Right renal cortex interstitium (tissue), 3 donors: ENCODE results near the gene LAMTOR5. TPM values are rescaled to one million over a fixed set of nuclear protein-coding genes. Genes with fewer than 3 reads are reported as not detected.

Experiments
- DNase-seq, 3 donors: peaks; one replicate each; pipeline ENCODE4 v3.0.0-alpha.2; 2013; ENCODE audit warnings: low read depth in 3 of 3, low spot score in 2 of 3
- polyA plus RNA-seq, 3 donors: library from polyadenylated mRNA; unstranded; fragments of 120-200 nt; gene quantifications; one replicate each; pipeline ENCODE4 v1.2.1, GENCODE V29; 2013; ENCODE audit not compliant: insufficient read length in 3 of 3

Gene LAMTOR5
- polyA plus RNA-seq, 3 donors, result 297 to 337 (median 312) TPM

DNA sequence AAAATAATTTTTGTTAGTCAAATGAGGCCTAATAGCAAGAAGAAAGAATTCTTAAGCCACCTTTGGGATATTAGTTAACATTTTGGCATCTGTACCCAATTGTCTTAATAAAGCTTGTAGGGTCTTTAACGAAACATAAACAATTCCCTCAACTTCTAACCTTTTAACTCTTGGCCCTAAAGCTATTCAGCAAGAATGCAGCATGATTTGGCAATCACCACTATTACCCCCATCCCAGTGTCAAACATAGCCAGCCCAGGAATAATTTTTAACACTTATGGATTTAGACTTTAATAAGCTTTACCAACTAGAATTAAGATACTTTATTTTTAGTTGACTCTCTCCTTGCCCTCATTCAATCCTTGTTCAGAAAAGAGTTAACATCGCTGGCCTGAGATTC, 14.2 kb downstream of the LAMTOR5 start:
- DNase-seq, result no peak

DNA sequence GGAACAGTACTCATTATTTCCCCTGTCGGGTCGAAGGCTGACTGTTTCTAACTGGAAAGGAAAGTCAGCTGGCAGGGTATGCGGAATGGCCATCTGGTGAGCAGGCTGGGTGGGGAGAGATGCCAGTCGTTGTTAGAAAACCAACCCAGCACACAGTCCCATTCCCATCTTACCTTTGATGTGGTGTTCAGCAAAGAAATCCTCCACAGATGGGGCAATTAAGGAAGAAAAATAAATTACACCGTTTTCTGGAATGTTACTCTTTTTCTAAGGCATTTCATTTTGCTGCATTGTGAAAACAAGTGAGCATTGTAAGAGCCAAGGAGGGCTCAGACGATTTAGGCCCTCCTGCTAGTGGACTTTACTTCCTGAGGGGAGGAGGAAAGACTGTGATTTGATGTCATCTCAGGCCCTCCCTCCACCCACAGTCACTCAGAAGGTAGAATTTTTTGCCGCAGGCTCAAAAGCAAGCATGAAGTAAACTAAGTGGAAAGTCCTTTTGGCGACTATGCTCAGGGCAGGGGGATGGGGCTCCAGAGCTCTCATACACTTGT, 16.7 kb downstream of the LAMTOR5 start, which contains the start of gene SLC16A4:
SLC16A4 (minus strand) TSS at position 335 of the 554 bp plus-strand sequence. CDS start 1,703 bp downstream, outside the sequence.
- no peak for DNase-seq

DNA sequence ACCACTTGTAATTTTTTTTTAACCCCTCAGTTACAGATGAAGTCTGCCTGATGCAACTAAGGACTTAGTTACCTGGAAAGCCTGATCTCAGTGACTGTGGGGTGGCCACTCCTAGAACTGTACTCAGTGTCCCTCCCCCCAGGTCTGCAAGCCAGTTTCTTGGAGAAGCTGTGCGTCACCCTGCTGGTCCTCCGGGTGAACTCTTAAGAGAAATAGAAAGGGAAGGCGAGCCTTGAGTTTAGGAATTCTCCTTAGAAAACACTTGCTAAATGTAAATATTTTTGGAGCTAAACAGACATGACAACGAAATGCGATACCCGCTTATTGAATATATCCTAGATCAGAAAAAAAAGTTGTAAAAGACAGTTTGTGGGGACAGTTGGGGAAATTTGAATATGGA, 17.4 kb downstream of the LAMTOR5 start:
- DNase-seq, result no peak

DNA sequence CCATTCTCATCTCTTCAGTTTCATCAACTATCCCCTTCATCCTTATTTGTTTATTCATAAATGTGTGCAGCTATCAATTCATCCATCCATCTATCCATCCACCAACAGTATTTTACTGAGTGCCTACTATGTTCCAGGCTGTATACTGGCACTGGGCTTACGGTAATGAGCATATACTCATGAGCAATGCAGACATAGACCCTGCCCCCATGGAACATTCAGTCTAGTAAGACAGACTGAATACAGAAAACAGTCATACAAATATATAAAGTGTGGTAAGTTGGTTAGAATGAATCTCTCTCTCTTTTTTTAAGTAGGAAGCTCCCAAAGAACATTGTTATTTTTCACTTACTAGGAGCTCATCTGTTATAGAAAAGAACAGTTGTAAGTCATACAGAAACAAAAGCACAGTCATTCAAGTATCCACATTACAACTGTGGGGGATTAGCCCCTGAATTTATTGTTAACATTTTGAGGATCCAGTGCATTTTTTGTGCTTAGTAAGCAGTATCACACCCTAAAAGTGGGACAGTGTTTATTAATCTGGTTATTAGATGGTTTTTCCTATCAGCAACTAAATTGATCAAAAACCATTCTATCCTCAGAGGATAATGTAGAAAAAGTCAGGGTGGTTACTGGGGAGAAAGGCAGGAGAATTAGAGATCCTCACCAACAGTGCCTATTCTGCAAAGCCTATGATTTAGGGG, 20.3 kb downstream of the LAMTOR5 start:
- no peak for DNase-seq

DNA sequence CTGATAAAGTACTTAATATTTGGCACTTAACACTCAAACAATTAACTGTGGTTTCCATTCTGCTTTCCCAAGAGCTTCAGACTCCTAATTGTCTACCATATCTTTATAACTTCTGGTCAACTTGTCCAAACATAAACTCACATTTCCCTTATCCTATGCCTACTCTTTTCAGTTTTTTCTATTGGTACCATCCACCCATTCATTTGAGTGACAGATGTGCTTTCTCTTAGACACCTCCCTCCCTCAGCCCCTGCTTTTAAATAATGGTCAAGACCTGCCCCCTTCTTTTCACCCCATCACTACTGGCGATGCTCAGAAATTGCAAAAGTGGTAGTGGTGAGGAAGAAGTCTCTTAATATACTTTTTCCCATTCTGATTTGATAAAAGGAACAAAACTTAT, 22.1 kb downstream of the LAMTOR5 start:
- DNase-seq, result no peak

DNA sequence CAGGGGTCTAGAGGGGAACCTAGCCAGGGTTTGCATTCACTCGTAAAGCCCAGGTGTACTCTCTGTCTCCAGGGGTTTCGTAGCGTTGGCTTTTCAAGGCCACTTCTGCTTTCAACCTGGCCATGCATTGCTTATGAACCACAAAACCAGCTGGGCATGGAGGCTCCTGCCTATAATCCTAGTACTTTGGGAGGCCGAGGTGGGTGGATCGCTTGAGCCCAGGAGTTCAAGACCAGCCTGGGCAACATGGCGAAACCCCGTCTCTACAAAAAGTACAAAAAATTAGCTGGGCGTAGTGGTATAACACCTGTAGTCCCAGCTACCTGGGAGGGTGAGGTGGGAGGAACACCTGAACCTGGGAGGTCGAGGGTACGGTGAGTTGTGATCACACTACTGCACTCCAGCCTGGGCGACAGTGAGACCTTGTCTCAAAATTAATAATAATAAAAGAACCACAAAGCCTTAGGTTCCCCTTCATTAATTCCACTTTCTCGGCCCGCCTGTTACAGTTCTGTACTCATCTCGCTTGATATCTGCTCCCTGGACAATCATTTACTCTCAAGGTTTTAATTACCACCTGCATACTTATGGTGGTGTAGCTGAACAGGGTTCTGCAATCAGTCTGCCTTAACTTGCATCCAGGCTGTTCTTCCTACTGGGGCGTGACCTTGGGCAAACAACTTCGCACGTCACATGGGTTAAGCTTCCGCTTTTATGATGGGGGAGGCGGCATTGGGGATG, 22.7 kb downstream of the LAMTOR5 start:
- DNase-seq, result no peak

DNA sequence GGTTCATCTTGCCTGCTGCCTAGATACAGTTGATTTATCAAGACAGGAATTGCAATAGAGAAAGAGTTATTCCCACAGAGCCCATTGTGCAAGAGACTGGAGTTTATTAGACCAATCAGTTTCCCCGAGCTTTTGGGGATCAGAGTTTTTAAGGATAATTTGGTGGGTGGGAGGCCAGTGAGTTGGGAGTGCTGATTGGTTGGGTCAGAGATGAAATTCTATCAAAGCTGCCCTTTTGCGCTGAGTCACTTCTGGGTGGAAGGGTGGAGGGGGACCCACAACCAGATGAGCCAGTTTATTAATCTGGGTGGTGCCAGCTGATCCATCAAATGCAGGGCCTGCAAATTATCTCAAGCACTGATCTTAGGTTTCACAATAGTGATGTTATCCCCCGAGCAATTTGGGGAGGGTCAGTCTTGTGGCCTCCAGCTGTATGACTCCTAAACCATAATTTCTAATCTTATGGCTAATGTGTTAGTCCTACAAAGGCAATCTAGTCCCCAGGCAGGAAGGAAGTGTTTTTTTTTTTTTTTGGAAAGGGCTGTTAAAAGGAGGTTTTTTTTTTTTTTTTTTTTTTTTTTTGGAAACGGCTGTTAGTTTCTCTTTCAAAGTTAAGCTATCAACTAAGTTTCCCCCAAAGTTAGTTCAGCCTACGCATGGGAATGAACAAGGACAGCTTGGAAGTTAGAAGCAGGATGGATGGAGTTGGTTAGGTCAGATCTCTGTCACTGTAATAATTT, 24.1 kb downstream of the LAMTOR5 start:
- DNase-seq, result no peak

DNA sequence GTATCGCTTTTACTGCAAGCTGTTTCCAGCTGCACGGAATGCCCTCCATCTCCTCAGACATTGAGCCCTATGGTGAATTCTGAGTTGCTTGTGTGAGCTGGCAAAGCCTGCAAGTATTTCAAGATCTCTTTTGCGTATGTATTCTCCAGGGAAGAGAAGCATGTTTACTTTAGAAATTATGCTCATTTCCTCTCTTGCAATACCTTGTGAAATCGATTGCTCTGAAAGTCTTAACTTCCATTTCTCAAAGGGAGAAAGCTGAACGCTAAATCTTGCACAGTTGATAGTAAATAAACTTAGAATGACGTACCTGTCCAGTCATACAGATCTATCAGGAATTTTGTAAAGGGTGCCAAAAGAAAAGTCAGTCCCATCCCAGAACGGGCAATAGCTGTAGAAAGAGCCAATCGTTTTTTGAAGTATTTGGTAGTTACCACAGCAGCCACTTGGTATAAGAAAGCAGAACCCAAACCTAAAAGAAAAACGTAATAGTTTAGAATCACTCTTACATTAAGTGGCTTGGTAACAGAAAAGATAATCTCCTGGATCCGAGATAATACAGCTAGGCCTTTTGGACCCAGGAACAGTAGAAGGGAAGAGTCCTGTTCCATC, 26.7 kb downstream of the LAMTOR5 start:
- DNase-seq, result no peak

DNA sequence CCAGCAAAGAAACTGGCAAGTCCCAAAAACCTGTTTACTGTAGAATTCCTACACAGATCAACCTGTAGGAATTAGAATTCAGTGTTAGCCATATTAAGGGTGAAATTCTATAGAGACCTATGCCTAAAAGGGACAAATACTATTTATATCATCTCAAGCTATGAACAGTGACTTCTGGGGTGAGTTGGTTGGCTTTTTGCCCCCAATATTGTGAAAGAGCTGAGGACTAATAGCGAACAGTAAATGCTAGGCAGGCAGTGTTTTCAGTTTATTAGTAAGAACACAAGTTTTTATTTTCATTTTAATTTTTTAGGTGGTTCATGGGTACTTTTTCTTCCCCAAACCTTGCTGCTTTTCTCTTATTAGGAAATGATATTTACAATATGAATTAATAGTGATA, 32.0 kb downstream of the LAMTOR5 start:
- DNase-seq, result no peak

DNA sequence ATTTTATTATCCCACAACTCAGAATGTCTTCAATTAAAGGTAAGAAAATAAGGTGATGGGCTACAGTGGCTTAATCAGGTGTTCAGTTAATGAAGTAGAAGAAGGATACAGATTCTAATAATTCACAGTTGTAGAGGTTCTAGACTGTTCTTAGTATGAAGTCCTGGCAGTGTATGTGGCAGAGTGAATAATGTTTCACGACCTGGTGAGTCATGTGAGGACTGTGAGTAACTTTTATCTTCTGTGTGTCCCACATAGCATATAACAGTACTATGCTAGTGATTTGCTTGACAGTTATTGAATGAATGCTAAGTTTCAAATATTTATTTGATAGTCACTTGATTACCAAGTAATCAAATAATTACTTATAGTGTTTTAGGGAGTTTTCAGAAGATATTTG, 36.7 kb downstream of the LAMTOR5 start:
- no peak for DNase-seq

DNA sequence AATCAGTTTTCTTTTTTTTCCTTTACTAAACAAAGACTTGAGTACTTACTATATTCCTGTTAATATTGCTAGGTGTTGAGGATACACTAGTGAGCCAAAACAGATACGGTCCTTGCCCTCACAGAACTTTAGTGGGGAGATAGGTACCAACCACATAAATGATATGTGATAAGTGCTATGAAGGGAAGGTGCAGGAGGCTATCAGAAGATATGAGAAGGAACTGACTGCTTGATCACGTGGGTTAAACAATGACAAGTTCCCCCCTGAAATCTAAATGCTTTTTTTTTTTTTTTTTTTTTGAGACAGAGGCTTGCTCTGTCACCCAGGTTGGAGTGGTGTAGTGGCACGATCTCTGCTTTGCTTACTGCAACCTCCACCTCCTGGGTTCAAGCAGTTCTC, 43.3 kb downstream of the LAMTOR5 start:
- DNase-seq, result no peak

DNA sequence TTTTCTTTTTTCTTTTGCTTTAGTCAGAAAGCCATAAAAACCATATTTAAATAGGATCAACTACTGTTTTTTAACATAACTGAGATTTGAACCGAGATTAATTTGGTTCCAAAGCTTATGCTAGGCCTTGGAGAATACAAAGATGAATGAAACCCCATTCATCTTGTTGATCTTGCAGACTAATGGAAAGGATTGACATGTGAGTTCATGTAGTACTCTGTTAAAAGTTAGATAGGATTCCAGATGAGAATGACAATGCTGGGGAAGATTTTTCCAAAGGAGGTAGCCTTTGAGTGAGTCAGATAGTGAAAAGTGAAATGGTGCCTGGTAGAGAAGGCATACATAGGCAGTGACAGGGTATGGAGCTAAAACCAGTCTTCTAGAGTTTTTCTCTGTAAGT, 45.6 kb downstream of the LAMTOR5 start:
- no peak for DNase-seq

DNA sequence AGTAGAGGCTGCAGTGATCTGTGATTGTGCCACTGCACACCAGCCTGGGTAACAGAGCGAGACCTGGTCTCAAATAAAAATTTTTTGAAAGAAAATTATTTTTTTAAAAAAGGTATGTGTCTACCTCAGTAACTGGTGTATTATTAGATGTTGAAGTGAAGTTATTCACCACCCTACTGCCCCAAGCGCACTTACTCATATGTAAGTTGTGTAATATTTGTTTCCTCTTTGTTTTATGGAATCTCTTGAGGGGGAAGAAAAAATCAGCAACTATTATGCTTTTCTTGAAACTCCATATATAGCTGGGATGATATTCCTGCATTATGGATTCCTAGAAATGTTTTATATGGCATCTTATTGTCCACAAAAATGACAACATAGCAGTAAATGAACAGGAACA, 47.1 kb downstream of the LAMTOR5 start:
- DNase-seq, result no peak

DNA sequence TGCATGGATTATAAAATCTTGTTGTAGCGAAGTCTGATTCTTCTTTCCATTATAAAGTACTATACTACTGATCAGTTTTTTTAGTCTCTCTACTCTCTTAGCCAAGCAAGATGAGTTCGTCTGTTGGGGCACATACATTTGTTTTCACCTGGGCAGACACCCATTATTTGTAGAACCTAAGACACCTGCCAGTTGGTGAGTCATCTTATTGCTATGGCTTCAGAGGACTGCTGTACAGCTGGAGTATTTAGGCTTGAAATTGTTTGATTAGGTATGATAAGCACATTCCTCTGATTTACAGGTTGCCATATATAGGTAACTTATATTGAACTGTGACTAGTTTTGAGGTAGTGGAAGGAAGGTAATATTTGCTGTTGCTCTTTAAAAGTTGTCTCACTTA, 51.1 kb downstream of the LAMTOR5 start:
- DNase-seq, result no peak

DNA sequence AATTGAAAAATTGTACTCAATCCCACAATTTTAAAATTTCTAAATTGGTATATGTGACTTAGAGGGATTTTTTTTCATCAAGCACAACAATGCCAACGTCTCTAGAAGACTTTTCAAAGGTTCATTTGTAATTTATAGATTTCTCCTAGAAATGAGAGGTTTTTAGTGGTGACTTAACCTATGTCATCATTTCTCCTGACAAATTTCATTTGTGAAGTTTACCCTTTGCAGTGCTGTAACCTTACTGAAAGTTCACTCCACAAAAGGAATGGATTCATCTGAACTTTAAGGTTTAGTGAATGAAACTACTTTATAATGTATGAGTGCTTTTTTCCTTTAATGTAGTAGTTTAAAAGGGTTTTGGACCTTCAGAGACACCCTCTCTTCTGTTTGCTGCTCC, 52.2 kb downstream of the LAMTOR5 start:
- DNase-seq, result no peak

Other genes starting within 250 kb of the LAMTOR5 start
- 1 to 10 TPM; 4.0 to 4.4 (median 4.3) TPM for gene KCNC4, start 197.4 kb downstream of the LAMTOR5 start, polyA plus RNA-seq
- 10 to 100 TPM in 2 of 3 donors, 1 to 10 TPM in 1; 9.9 to 10.4 (median 10.4) TPM for gene RBM15, start 68.3 kb downstream of the LAMTOR5 start, polyA plus RNA-seq
- gene SLC16A4, start 16.7 kb downstream of the LAMTOR5 start, polyA plus RNA-seq, result 100 to 1,000 TPM in 2 of 3 donors, 10 to 100 TPM in 1; 84.0 to 108 (median 101) TPM
- gene PROK1, start 43.5 kb upstream of the LAMTOR5 start, polyA plus RNA-seq, result under 1 TPM; 0.08 to 0.48 (median 0.19) TPM
- not detected for gene KCNA10, start 111.5 kb upstream of the LAMTOR5 start, polyA plus RNA-seq
- gene KCNA2, start 198.7 kb upstream of the LAMTOR5 start, polyA plus RNA-seq, result under 1 TPM; 0.30 to 0.49 (median 0.32) TPM